ENCODE results near the gene NEO1.

GRCh38 chr15:73331991-73332925 is 280.0 kb downstream of the NEO1 start:
- TF ChIP-seq EZH2 (IDR thresholded peaks at IDR 0.05; ENCODE audit: insufficient read depth, low read length): no peak
- TF ChIP-seq CTCF (IDR thresholded peaks at IDR 0.05; ENCODE audit: insufficient read depth, low read depth, low read length): no peak
